CD14-positive monocyte (primary cell): ENCODE measurements around the gene TRIM3. TPM values are rescaled to one million over a fixed set of nuclear protein-coding genes. Genes with fewer than 3 reads are reported as not detected.

Source experiments
- DNase-seq, 3 donors: peaks; one replicate each; pipeline ENCODE4 v3.0.0-alpha.2; 2011 to 2022
- H2AFZ ChIP-seq: 2 replicates; pipeline ENCODE4 v1.6.0; 2012; ENCODE audit warnings: mild to moderate bottlenecking, low read depth, low read length, inconsistent platforms; ENCODE audit not compliant: insufficient read depth, poor library complexity, severe bottlenecking
- H3K27ac ChIP-seq, 2 donors: 1 replicate in 1 of 2; 2 replicates in 1 of 2; pipeline ENCODE4 v1.5.1; 2012 to 2013; ENCODE audit warnings: low read length in 2 of 2, control low read depth in 1 of 2, inconsistent platforms in 1 of 2, low read depth in 1 of 2, mild to moderate bottlenecking in 1 of 2
- H3K27me3 ChIP-seq, 2 donors: one replicate each; pipeline versions ENCODE4 v1.6.0 to v1.6.1; 2011 to 2013; ENCODE audit warnings: low read length in 2 of 2; ENCODE audit not compliant: control insufficient read depth in 2 of 2, insufficient read depth in 2 of 2
- H3K36me3 ChIP-seq, 2 donors: replicated peaks in 1 of 2; 1 replicate in 1 of 2; 2 replicates in 1 of 2; pipeline versions ENCODE4 v1.5.1 to v1.6.1; 2012 to 2013; ENCODE audit warnings: low read length in 2 of 2, control low read depth in 1 of 2, inconsistent platforms in 1 of 2, mild to moderate bottlenecking in 1 of 2; ENCODE audit not compliant: insufficient read depth in 2 of 2, control insufficient read depth in 1 of 2
- H3K4me1 ChIP-seq, 2 donors: 1 replicate in 1 of 2; 2 replicates in 1 of 2; pipeline versions ENCODE4 v1.5.1 to v1.6.1; 2012 to 2013; ENCODE audit warnings: low read length in 2 of 2, control low read depth in 1 of 2, inconsistent platforms in 1 of 2, mild to moderate bottlenecking in 1 of 2, moderate library complexity in 1 of 2; ENCODE audit not compliant: insufficient read depth in 2 of 2, control insufficient read depth in 1 of 2
- H3K4me2 ChIP-seq: replicated peaks from 2 replicates; pipeline ENCODE3; 2012; ENCODE audit warnings: low read length, moderate library complexity, mild to moderate bottlenecking; ENCODE audit not compliant: poor library complexity, severe bottlenecking; ENCODE audit errors: extremely low read depth
- H3K4me3 ChIP-seq, 3 experiments: fragments of 200-600 bp in 1 of 3; sonication (generic) in 1 of 3; replicated peaks in 1 of 3; 1 replicate in 2 of 3; 2 replicates in 1 of 3; pipeline ENCODE4 v1.5.1; 2011 to 2013; ENCODE audit warnings: low read length in 3 of 3, mild to moderate bottlenecking in 3 of 3, control low read depth in 2 of 3, low read depth in 2 of 3, inconsistent platforms in 1 of 3, moderate library complexity in 1 of 3
- H3K79me2 ChIP-seq: 2 replicates; pipeline ENCODE4 v1.6.0; 2012; ENCODE audit warnings: mild to moderate bottlenecking, control low read depth, inconsistent platforms, low read length, moderate library complexity; ENCODE audit not compliant: insufficient read depth
- H3K9ac ChIP-seq: 2 replicates; pipeline ENCODE4 v1.6.0; 2017; ENCODE audit warnings: low read length, mild to moderate bottlenecking; ENCODE audit not compliant: insufficient read depth, poor library complexity, severe bottlenecking
- H3K9me3 ChIP-seq, 2 donors: replicated peaks in 1 of 2; 1 replicate in 1 of 2; 2 replicates in 1 of 2; pipeline versions ENCODE4 v1.5.1 to v1.6.1; 2012 to 2013; ENCODE audit warnings: low read length in 2 of 2, control low read depth in 1 of 2; ENCODE audit not compliant: control insufficient read depth in 1 of 2, insufficient read depth in 1 of 2
- H4K20me1 ChIP-seq: 2 replicates; pipeline ENCODE4 v1.6.0; 2012; ENCODE audit warnings: mild to moderate bottlenecking, low read length, control low read depth, moderate library complexity; ENCODE audit not compliant: insufficient read depth
- H3K27ac Mint-ChIP-seq, 7 donors: one replicate each; pipeline ENCODE4 v1.8.0; 2020; ENCODE audit warnings: mild to moderate bottlenecking in 7 of 7, mixed read lengths in 7 of 7, moderate library complexity in 6 of 7, inconsistent platforms in 2 of 7
- H3K27me3 Mint-ChIP-seq, 3 donors: one replicate each; pipeline ENCODE4 v1.8.0; 2021 to 2022; ENCODE audit warnings: low read depth in 3 of 3, mild to moderate bottlenecking in 3 of 3, mixed read lengths in 3 of 3, moderate library complexity in 3 of 3, inconsistent platforms in 1 of 3
- H3K36me3 Mint-ChIP-seq, 2 donors: one replicate each; pipeline ENCODE4 v1.8.0; 2020; ENCODE audit warnings: mixed read lengths in 2 of 2, inconsistent platforms in 1 of 2, mild to moderate bottlenecking in 1 of 2
- H3K4me1 Mint-ChIP-seq: one replicate; pipeline ENCODE4 v1.8.0; 2020; ENCODE audit warnings: mild to moderate bottlenecking, mixed read lengths
- H3K4me3 Mint-ChIP-seq, 2 donors: one replicate each; pipeline ENCODE4 v1.8.0; 2020; ENCODE audit warnings: mild to moderate bottlenecking in 2 of 2, mixed read lengths in 2 of 2, moderate library complexity in 1 of 2
- H3K9me3 Mint-ChIP-seq, 7 donors: one replicate each; pipeline ENCODE4 v1.8.0; 2020 to 2022; ENCODE audit warnings: mixed read lengths in 7 of 7, mild to moderate bottlenecking in 6 of 7, moderate library complexity in 6 of 7, inconsistent platforms in 2 of 7
- CTCF ChIP-seq: fragments of 200-600 bp; IDR thresholded peaks from one replicate; pipeline ENCODE4 v1.8.0; 2022; ENCODE audit warnings: antibody characterized with exemption, mild to moderate bottlenecking
- WGBS: methylation state at CpG from one replicate; pipeline ENCODE4 v1.1.5; 2013; ENCODE audit warnings: missing lambda C conversion rate; ENCODE audit not compliant: insufficient coverage; 5-methylcytosine and 5-hydroxymethylcytosine counted together
- intact Hi-C, 2 donors: fragments of 100-400 bp; cut with micrococcal nuclease; formaldehyde crosslinking; loops; one replicate each; pipeline versions ENCODE4 v1.15.0 to v1.15.1; 2023
- polyA plus RNA-seq, 3 donors: library from polyadenylated mRNA; depleted of rRNA in 1 of 3; unstranded in 2 of 3; stranded (reverse) in 1 of 3; fragments of 300-500 nt in 2 of 3; fragments of >200 nt in 1 of 3; fragmentation: Illumina TruSeq in 2 of 3; gene quantifications; 1 replicate in 2 of 3; 2 replicates in 1 of 3; pipeline ENCODE4 v1.2.3, GENCODE V29; 2012 to 2021

The TRIM3 gene
- polyA plus RNA-seq, 3 donors = 1.7 to 36.2 (median 3.3) TPM

- no peak for DNase-seq
- Mint-ChIP-seq H3K9me3 (no peaks in the 10 kb centered on the region), H3K4me1 (no peaks in the 10 kb centered on the region), H3K36me3 (peaks cover 56 to 63% of the 10 kb centered on the region in 2 donors), H3K4me3 (no peak overlapping the region), H3K27me3 (no peaks in the 10 kb centered on the region), H3K27ac (no peak overlapping the region)
- Histone ChIP-seq H3K27me3 (no peaks in the 10 kb centered on the region), H4K20me1 (no peaks in the 10 kb centered on the region), H3K36me3 (peaks cover 24 to 70% of the 10 kb centered on the region in 2 donors), H3K9me3 (no peaks in the 10 kb centered on the region), H3K4me3 (no peak overlapping the region), H3K4me1 (no peaks in the 10 kb centered on the region), H3K9ac (no peak overlapping the region), H3K79me2 (no peaks in the 10 kb centered on the region), H2AFZ (no peak overlapping the region), H3K4me2 (no peak overlapping the region), H3K27ac (no peak overlapping the region)
- no peak for TF ChIP-seq CTCF
- intact Hi-C loops = loop anchor here in 1 of 2 donors (10.0 kb wide), 1 partner anchor 58 kb away; the partner anchor contains the start of gene HPX
- 100% methylated on average over 2 of the region's 3 CpGs for whole genome bisulfite sequencing
Measured at GRCh38 chr11:6502382-6502781, 28.6 kb upstream of the TRIM3 start.

GRCh38 chr11:6498544-6498943, 24.8 kb upstream of the TRIM3 start:
- no peaks in the 10 kb centered on the region for H3K4me1 ChIP-seq
- no peaks in the 10 kb centered on the region for H3K27me3 ChIP-seq
- H3K4me2 ChIP-seq = no peak overlapping the region
- no peaks in the 10 kb centered on the region for H3K27me3 Mint-ChIP-seq
- no peaks in the 10 kb centered on the region for H3K79me2 ChIP-seq
- no peak overlapping the region for H3K9ac ChIP-seq
- H3K9me3 ChIP-seq = no peaks in the 10 kb centered on the region
- no peak overlapping the region for H3K27ac ChIP-seq
- 95% methylated on average over 5 of the region's 5 CpGs for WGBS
- peak overlapping the region in 1 of 7 donors; percentile 67 for H3K27ac Mint-ChIP-seq
- H3K36me3 Mint-ChIP-seq = peaks cover 70% of the 10 kb centered on the region in 2 donors
- peaks cover 33 to 77% of the 10 kb centered on the region in 2 donors for H3K36me3 ChIP-seq
- TF ChIP-seq CTCF = no peak
- no peak overlapping the region for H3K4me3 ChIP-seq
- no peak for DNase-seq
- no peaks in the 10 kb centered on the region for H4K20me1 ChIP-seq
- no peak overlapping the region for H2AFZ ChIP-seq
- intact Hi-C loops = no loop called here
- H3K9me3 Mint-ChIP-seq = no peaks in the 10 kb centered on the region
- no peaks in the 10 kb centered on the region for H3K4me1 Mint-ChIP-seq
- H3K4me3 Mint-ChIP-seq = no peak overlapping the region
